GM12878 (cell line): ENCODE results near the gene CACNG1. TPM values are rescaled to one million over a fixed set of nuclear protein-coding genes. Genes with fewer than 3 reads are reported as not detected.
"Not testable (repeated sequence)": the region's sequence is repeated elsewhere in the genome, so short reads cannot be mapped to it uniquely, and the experiment has no call there.

Experiments
- ATAC-seq: fragments of 200-7000 bp; cut with Tn5 transposase; 3 replicates; pipeline ENCODE4 v1.9.1; 2020; ENCODE audit warnings: mild to moderate bottlenecking, moderate library complexity
- BruUV-seq: library from RNA; stranded (reverse); fragments of 400-500 nt; replicated peaks from 2 replicates; lab custom pipeline; 2021; lab: Mats Ljungman, UMichigan
- CTCF ChIA-PET: fragments of 300-600 bp; sonication (Branson Sonifier 250); formaldehyde crosslinking; extraction: SDS; loops from one replicate; lab custom pipeline; 2021; ENCODE audit warnings: inconsistent platforms; lab: Yijun Ruan, JAX
- POLR2A ChIA-PET: fragments of 350-600 bp; formaldehyde crosslinking; extraction: SDS; loops from one replicate; lab custom pipeline; 2021; ENCODE audit warnings: inconsistent platforms; lab: Charles Lee
- RAD21 ChIA-PET: fragments of 300-600 bp; sonication (Branson Sonifier 250); formaldehyde crosslinking; loops from one replicate; lab custom pipeline; 2023; ENCODE audit warnings: antibody characterized with exemption; ENCODE audit not compliant: unreplicated experiment; lab: Charles Lee
- SMC1A ChIA-PET: fragments of 300-600 bp; sonication (Branson Sonifier 250); formaldehyde crosslinking; loops from one replicate; lab custom pipeline; 2023; ENCODE audit not compliant: unreplicated experiment, uncharacterized antibody; lab: Charles Lee
- DNase-seq: peaks from one replicate; pipeline ENCODE4 v3.0.0-alpha.2; 2011; ENCODE audit warnings: low read depth, low spot score
- FAIRE-seq: peaks from 3 replicates; lab custom pipeline; 2011; peaks lifted over from hg19 to GRCh38; lab: Jason Lieb, UNC
- H2AFZ ChIP-seq: 2 replicates; pipeline ENCODE4 v1.6.0; 2011; ENCODE audit warnings: low read depth, low read length, control low read depth; ENCODE audit not compliant: control insufficient read depth
- H3K27ac ChIP-seq: 2 replicates; pipeline ENCODE4 v1.5.1; 2011; ENCODE audit warnings: control low read depth; ENCODE audit not compliant: control insufficient read depth, insufficient read depth
- H3K27me3 ChIP-seq, 2 experiments: replicated peaks in 1 of 2; 2 replicates each; pipeline versions ENCODE4 v1.6.0 to v1.6.1; 2011; ENCODE audit warnings: low read length in 1 of 2; ENCODE audit not compliant: control insufficient read depth in 2 of 2, insufficient read depth in 2 of 2
- H3K36me3 ChIP-seq, 2 experiments: 2 replicates each; pipeline ENCODE4 v1.5.1; 2011; ENCODE audit warnings: low read length in 1 of 2; ENCODE audit not compliant: control insufficient read depth in 2 of 2, insufficient read depth in 2 of 2
- H3K4me1 ChIP-seq: 2 replicates; pipeline ENCODE4 v1.6.1; 2011; ENCODE audit warnings: mild to moderate bottlenecking, low read length, moderate library complexity, mixed read lengths; ENCODE audit not compliant: control insufficient read depth, insufficient read depth
- H3K4me2 ChIP-seq: 2 replicates; pipeline ENCODE4 v1.6.0; 2011; ENCODE audit warnings: control low read depth; ENCODE audit not compliant: control insufficient read depth, insufficient read depth
- H3K4me3 ChIP-seq: fragments of 200-600 bp; sonication (generic); 2 replicates; pipeline ENCODE4 v1.5.1; 2016
- H3K79me2 ChIP-seq: 2 replicates; pipeline ENCODE4 v1.6.0; 2011; ENCODE audit warnings: low read length; ENCODE audit not compliant: control insufficient read depth, insufficient read depth
- H3K9ac ChIP-seq: 2 replicates; pipeline ENCODE4 v1.8.0; 2011; ENCODE audit warnings: low read length, control low read depth, mixed read lengths; ENCODE audit not compliant: control insufficient read depth, insufficient read depth
- H3K9me3 ChIP-seq: replicated peaks from 3 replicates; pipeline ENCODE4 v1.5.1; 2011; ENCODE audit warnings: mild to moderate bottlenecking, low read length; ENCODE audit not compliant: control insufficient read depth, insufficient read depth
- H4K20me1 ChIP-seq: 2 replicates; pipeline ENCODE4 v1.6.0; 2011; ENCODE audit not compliant: control insufficient read depth, insufficient read depth
- BHLHE40 ChIP-seq, 2 experiments: fragments of 450-650 bp in 1 of 2; IDR thresholded peaks; 2 replicates each; pipeline ENCODE4 v1.6.1; 2011 to 2017; ENCODE audit warnings: low read depth in 2 of 2, borderline replicate concordance in 1 of 2, improper control_type of control experiment in 1 of 2, low read length in 1 of 2, mild to moderate bottlenecking in 1 of 2
- CHD4 ChIP-seq: fragments of 200-600 bp; sonication (generic); IDR thresholded peaks from 2 replicates; pipeline ENCODE4 v1.6.1; 2016; ENCODE audit warnings: mild to moderate bottlenecking
- EGR1 ChIP-seq, 2 experiments: IDR thresholded peaks; 1 replicate in 1 of 2; 2 replicates in 1 of 2; pipeline ENCODE4 v1.6.1; 2011 to 2012; ENCODE audit warnings: low read depth in 2 of 2, low read length in 2 of 2, borderline replicate concordance in 1 of 2, mild to moderate bottlenecking in 1 of 2, moderate library complexity in 1 of 2
- ETV6 ChIP-seq, 2 experiments: fragments of 450-650 bp in 1 of 2; IDR thresholded peaks in 1 of 2; conservative IDR thresholded peaks in 1 of 2; 2 replicates each; pipeline ENCODE4 v1.6.1; 2014; ENCODE audit warnings: antibody characterized with exemption in 1 of 2, borderline replicate concordance in 1 of 2, low read depth in 1 of 2, mild to moderate bottlenecking in 1 of 2, moderate library complexity in 1 of 2
- HDAC2 ChIP-seq: fragments of 200-600 bp; sonication (generic); IDR thresholded peaks from 2 replicates; pipeline ENCODE4 v1.6.1; 2017
- JUNB ChIP-seq: IDR thresholded peaks from 2 replicates; pipeline ENCODE4 v1.6.1; 2016; ENCODE audit warnings: antibody characterized with exemption, mild to moderate bottlenecking
- NFYA ChIP-seq: IDR thresholded peaks from 2 replicates; pipeline ENCODE4 v1.6.1; 2011; ENCODE audit warnings: low read depth, mild to moderate bottlenecking, low read length, improper control_type of control experiment, borderline replicate concordance
- NR2F1 ChIP-seq: fragments of 450-650 bp; conservative IDR thresholded peaks from 2 replicates; pipeline ENCODE4 v1.6.1; 2017; ENCODE audit warnings: mild to moderate bottlenecking
- PAX8 ChIP-seq: fragments of 450-650 bp; IDR thresholded peaks from 2 replicates; pipeline ENCODE4 v1.6.1; 2017; ENCODE audit warnings: mild to moderate bottlenecking, moderate library complexity
- RELA ChIP-seq: fragments of 450-650 bp; IDR thresholded peaks from 2 replicates; pipeline ENCODE4 v1.8.0; 2014; ENCODE audit warnings: borderline replicate concordance; ENCODE audit not compliant: partially characterized antibody
- SP1 ChIP-seq: IDR thresholded peaks from one replicate; pipeline ENCODE4 v1.6.1; 2011; ENCODE audit warnings: low read depth, low read length
- ZNF622 ChIP-seq: fragments of 450-650 bp; IDR thresholded peaks from 2 replicates; pipeline ENCODE4 v1.6.1; 2017; ENCODE audit warnings: mild to moderate bottlenecking, inconsistent platforms
- WGBS: methylation state at CpG from one replicate; pipeline ENCODE4 v1.1.6; 2016; ENCODE audit warnings: low lambda C conversion rate; ENCODE audit not compliant: insufficient replicate concordance, insufficient coverage; ENCODE audit errors: missing lambda C conversion rate; 5-methylcytosine and 5-hydroxymethylcytosine counted together
- in situ Hi-C: fragments of 300-500 bp; cut with MboI; formaldehyde crosslinking; loops from 9 replicates; pipeline ENCODE4 v1.14.3; 2018; ENCODE audit warnings: mixed read lengths
- intact Hi-C: fragments of 100-400 bp; cut with micrococcal nuclease; formaldehyde crosslinking; loops from one replicate; pipeline ENCODE4 v1.14.2; 2022; ENCODE audit not compliant: unreplicated experiment
- polyA plus RNA-seq, 11 experiments: library from polyadenylated mRNA; depleted of rRNA in 4 of 11; unstranded in 6 of 11; stranded (reverse) in 5 of 11; fragments of >200 nt; fragmentation: Nextera tagmentation in 4 of 11; fragmentation: Illumina TruSeq in 1 of 11; extraction: Ambion mirVana in 4 of 11; extraction: Trizol in 1 of 11; gene quantifications; 1 replicate in 1 of 11; 2 replicates in 10 of 11; pipeline versions ENCODE4 v1.2.1 to v1.2.3, GENCODE V29; 2011 to 2016; ENCODE audit warnings: inconsistent platforms in 2 of 11, missing spikeins in 2 of 11, low read depth in 1 of 11
- total RNA-seq, 4 experiments: library from RNA; depleted of rRNA in 3 of 4; stranded (reverse); fragments of >200 nt in 3 of 4; fragmentation: Illumina TruSeq in 1 of 4; extraction: Trizol in 1 of 4; gene quantifications; 2 replicates each; pipeline versions ENCODE4 v1.2.1 to v1.2.3, GENCODE V29; 2013 to 2021
- TF ChIP-seq, protein P1 (sequence below): IDR thresholded peaks from 2 replicates; pipeline ENCODE4 v1.6.1; 2011; ENCODE audit warnings: low read depth, mild to moderate bottlenecking, low read length, moderate library complexity, borderline replicate concordance; ENCODE audit errors: extremely low read depth
- TF ChIP-seq, protein P2 (sequence below): IDR thresholded peaks from 2 replicates; pipeline ENCODE4 v1.6.1; 2011; ENCODE audit warnings: mild to moderate bottlenecking, low read depth, low read length, moderate library complexity; ENCODE audit not compliant: insufficient replicate concordance
- TF ChIP-seq, protein P3 (sequence below): fragments of 150-350 bp; IDR thresholded peaks from 2 replicates; pipeline ENCODE4 v1.6.1; 2014; ENCODE audit warnings: mild to moderate bottlenecking, low read depth, low read length

CACNG1 gene
- total and polyA plus RNA-seq, 10 of the 15 experiments (the other 5 are each of a cell fraction or from before 2014, with no cell fraction given) = not detected

DNA sequence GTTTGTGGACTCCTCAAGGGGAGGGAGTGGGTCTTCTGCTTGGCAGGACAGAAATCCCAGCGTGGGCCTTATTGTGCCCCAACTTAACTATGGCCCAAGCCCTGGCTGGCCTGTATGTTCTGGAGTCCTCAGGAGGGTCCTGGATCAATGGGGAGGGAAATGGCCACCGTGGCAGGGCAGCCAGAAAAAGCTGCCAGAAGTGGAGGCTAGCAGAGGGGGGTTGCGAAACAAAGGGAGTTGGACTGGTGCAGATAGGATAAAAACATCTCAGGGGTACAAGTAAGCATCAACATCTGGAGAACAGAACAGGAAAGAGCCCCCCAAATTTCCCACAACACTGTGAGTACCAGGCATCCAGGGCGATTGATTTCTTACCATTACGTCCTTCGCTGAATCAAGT is 3.7 kb upstream of the CACNG1 start:
- peaks cover 10% of the 10 kb centered on the region for H3K4me1 ChIP-seq
- H3K79me2 ChIP-seq = no peaks in the 10 kb centered on the region
- ChIA-PET POLR2A (no interaction called here), CTCF (no interaction called here), RAD21 (no interaction called here), SMC1A (no interaction called here)
- TF ChIP-seq JUNB = no peak
- no peak for TF ChIP-seq HDAC2
- no peak for TF ChIP-seq ETV6 (conservative IDR thresholded peaks at IDR 0.05 in 1 of 2, IDR thresholded peaks at IDR 0.05 in 1 of 2; ENCODE audit: borderline replicate concordance in 1 of 2, low read depth in 1 of 2)
- TF ChIP-seq, protein P1, sequence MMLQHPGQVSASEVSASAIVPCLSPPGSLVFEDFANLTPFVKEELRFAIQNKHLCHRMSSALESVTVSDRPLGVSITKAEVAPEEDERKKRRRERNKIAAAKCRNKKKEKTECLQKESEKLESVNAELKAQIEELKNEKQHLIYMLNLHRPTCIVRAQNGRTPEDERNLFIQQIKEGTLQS = no peak
- TF ChIP-seq CHD4 = no peak
- TF ChIP-seq, protein P2, sequence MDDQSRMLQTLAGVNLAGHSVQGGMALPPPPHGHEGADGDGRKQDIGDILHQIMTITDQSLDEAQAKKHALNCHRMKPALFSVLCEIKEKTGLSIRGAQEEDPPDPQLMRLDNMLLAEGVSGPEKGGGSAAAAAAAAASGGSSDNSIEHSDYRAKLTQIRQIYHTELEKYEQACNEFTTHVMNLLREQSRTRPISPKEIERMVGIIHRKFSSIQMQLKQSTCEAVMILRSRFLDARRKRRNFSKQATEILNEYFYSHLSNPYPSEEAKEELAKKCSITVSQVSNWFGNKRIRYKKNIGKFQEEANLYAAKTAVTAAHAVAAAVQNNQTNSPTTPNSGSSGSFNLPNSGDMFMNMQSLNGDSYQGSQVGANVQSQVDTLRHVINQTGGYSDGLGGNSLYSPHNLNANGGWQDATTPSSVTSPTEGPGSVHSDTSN = no peak
- TF ChIP-seq RELA = no peak
- no peak for TF ChIP-seq NFYA
- no peak for TF ChIP-seq SP1
- no peak for TF ChIP-seq EGR1 (IDR thresholded peaks at IDR 0.05; ENCODE audit: borderline replicate concordance in 1 of 2, low read depth in 2 of 2, low read length in 2 of 2)
- TF ChIP-seq ZNF622 = no peak
- TF ChIP-seq, protein P3, sequence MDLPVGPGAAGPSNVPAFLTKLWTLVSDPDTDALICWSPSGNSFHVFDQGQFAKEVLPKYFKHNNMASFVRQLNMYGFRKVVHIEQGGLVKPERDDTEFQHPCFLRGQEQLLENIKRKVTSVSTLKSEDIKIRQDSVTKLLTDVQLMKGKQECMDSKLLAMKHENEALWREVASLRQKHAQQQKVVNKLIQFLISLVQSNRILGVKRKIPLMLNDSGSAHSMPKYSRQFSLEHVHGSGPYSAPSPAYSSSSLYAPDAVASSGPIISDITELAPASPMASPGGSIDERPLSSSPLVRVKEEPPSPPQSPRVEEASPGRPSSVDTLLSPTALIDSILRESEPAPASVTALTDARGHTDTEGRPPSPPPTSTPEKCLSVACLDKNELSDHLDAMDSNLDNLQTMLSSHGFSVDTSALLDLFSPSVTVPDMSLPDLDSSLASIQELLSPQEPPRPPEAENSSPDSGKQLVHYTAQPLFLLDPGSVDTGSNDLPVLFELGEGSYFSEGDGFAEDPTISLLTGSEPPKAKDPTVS = no peak
- TF ChIP-seq PAX8 = no peak
- TF ChIP-seq NR2F1 = no peak
- TF ChIP-seq BHLHE40 (IDR thresholded peaks at IDR 0.05; ENCODE audit: borderline replicate concordance in 1 of 2, low read depth in 2 of 2, low read length in 1 of 2) = no peak
- no peak overlapping the region for H3K4me2 ChIP-seq
- intact Hi-C loops = no loop called here
- no peaks in the 10 kb centered on the region for H4K20me1 ChIP-seq
- H3K4me3 ChIP-seq = no peak overlapping the region
- no peak overlapping the region for H3K27ac ChIP-seq
- 71% methylated on average over 6 of the region's 6 CpGs for WGBS
- FAIRE-seq = no peak
- no peaks in the 10 kb centered on the region for H3K27me3 ChIP-seq
- H3K9me3 ChIP-seq = no peaks in the 10 kb centered on the region; the same call in 2 of the 3 replicates
- DNase-seq = no peak
- in situ Hi-C loops = no loop called here
- no TSS peak for BruUV-seq
- H3K36me3 ChIP-seq = no peaks in the 10 kb centered on the region
- H2AFZ ChIP-seq = no peak overlapping the region
- ATAC-seq = no peak
- no peak overlapping the region for H3K9ac ChIP-seq

DNA sequence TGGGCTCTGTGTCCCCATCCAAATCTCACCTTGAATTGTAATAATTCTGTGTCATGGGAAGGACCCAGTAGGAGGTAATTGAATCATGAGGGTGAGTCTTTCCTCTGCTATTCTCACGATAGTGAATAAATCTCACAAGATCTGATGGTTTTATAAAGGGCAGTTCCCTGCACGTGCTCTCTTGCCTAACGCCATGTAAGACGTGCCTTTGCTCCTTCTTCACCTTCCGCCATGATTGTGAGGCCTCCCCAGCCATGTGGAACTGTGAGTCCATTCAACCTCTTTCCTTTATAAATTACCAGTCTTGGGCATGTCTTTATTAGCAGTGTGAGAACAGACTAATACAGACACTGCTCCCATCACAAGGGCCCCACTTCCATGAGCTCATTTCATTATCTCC is 3.2 kb upstream of the CACNG1 start:
- H3K4me3 ChIP-seq, H3K4me2 ChIP-seq, H3K4me1 ChIP-seq, in situ Hi-C loops, H3K27ac ChIP-seq, H4K20me1 ChIP-seq, BruUV-seq, ATAC-seq, FAIRE-seq, POLR2A ChIA-PET, H3K9me3 ChIP-seq, intact Hi-C loops, DNase-seq, H2AFZ ChIP-seq, H3K79me2 ChIP-seq, H3K9ac ChIP-seq, H3K36me3 ChIP-seq, H3K27me3 ChIP-seq: not testable (repeated sequence)
- 67% methylated on average over 5 of the region's 5 CpGs for WGBS
- ChIA-PET RAD21 (interaction anchor here (1.8 to 2.1 kb wide), 2 partner anchors 11 to 40 kb away, joined by 4 to 14 read pairs; no protein-coding TSS in a partner anchor), SMC1A (interaction anchor here (0.9 kb wide), 1 partner anchor 326 kb away, joined by 3 read pairs; no protein-coding TSS in a partner anchor), CTCF (interaction anchor here (3.0 kb wide), 1 partner anchor 41 kb away, joined by 9 read pairs; no protein-coding TSS in a partner anchor)
